Medulla oblongata (tissue), 1 donor: ENCODE results near the gene BCAR3.
"Not testable (repeated sequence)": the region's sequence is repeated elsewhere in the genome, so short reads cannot be mapped to it uniquely, and the experiment has no call there.

Source experiments
- DNase-seq: peaks from one replicate; pipeline ENCODE4 v3.0.0-alpha.2; 2015; ENCODE audit errors: extremely low spot score

Gene BCAR3

DNA sequence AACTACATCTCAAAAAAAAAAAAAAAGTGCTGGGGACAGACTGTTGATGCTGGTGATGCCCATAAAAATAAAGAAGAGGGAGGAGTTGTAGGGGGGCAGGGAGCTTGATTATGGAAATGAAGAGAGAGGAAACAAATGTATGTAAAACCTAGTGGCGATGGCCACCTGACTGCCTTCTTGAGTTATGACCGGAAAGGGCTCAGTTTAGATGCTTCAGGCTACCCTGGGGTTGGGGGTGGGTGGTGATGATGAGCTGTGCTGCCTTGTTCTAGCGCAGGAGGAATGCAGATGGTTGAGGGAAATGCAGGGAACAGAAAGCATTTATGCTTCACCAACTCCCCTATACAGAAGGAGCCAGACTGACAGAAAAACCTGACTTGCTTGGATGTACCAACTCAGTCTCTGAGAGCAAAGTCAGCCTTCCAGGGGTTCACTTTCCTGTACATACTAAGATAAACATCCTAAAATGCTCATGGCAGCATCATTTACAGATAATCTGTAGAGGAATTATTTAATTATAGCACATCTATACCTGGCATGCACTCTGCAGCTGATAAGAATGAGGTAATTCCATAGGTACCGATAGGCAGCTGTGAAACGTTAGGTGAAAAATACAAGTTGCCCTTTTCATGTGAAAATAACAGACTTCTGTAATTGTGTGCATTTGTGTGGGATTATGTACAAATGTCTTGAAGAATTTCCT lies 8.0 kb upstream of the BCAR3 start:
- DNase-seq = no peak

DNA sequence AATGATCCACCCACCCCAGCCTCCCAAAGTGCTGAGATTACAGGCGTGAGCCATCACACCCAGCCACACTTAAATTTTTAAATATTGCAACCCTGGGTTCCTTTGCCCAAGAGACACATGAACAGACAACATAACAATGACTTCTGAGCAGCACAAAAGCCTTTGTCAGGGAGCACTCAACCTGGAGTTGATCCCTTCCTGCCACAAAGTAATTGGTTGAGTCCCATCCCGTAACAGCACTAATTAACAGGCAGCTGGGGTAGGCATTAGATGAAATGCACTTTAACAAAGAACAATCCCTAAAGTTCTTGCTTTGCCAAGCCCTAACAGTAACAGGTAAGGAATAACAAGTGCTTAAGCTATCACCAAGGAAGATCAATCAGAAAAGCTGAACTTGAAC lies 5.9 kb upstream of the BCAR3 start:
- no peak for DNase-seq

DNA sequence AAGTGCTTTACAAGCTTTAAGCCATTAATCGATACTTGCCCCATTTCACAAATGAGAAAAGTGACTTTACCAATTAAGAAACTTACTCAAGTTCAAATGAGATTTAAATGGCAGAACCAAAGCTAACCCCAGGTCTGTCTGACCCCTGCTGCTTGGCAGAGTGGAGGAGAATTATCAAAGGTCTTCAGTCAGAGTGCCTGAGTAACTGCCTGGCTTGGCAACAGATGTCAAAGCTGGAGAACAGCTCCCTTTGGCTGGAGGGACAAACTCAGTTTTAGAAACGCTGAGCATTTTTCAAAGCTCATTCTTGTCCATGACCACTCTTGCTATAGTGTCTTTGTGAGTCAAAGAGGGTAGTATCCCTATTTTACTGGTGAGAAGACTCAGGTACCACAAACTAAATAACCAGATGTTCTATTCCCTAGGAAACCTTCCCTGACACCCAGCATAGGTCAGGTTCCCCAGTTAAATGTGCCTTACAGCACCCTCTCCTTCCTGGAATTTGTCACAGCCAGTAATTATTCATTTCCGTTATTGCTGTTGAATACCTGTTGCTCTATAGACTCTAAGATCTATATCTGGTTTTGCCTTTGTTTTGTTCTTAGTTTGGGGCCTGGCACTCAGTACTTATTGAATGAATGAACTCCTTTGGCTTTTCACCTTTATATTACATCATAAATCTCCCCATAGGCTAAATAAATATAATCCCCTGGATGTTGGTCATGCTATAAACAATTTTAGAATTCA lies 5.0 kb upstream of the BCAR3 start:
- DNase-seq = no peak

DNA sequence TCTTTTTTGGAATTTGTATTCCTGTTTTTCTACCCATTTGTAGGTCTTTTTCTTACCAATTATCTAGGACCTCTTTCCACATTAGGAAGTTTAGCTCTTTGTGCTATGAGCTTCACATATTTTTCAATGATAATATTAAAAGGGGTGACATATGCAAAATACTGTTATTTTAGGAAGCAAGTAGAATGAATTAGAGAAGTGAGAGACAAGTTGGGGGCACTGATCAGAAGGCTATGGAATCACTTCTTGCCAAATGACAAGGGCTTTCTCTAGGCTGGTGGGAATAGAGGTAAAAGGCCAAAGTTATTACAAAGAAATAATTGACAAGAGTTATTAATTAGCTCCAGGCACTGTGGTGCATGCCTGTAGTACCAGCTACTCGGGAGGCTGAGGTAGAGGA lies 4.3 kb upstream of the BCAR3 start:
- no peak for DNase-seq

DNA sequence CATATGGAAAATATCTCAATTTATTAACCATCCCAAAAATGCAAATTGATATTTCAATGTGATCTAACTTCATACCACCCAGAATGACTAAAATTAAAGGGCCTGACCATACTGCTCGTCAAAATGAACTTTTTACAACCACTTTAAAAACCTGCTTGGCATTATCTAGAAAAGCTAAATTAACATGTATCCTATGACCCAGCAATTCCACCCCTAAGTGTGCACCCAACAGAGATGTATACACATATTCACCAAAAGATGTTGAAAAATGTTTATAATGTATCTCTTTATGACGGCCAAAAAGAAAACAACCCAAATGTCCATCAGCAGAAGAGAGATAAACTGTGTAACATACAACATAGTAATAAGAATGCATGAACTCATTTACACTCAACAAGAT lies 1.6 kb upstream of the BCAR3 start:
- DNase-seq = no peak

DNA sequence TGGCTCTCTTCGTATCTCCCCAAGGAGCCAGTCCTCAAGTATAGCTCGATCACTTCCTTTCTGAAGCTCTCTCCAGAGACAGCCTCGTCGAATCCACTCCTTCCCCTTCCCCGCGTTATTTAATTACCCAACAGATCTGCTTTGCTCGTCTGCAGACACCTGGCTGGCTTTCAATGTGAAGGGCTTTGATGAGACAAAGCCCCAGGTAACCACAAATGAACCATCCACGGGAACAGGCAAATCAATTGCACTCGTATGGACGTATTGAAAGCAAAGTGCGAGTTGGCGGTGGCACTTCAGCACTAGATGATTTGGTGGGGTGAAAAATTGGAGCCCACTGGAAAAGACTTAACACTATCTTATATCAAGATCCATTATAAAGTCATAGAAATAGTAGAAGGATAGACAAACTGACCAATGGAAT lies 364 bp upstream of the BCAR3 start:
- no peak for DNase-seq

DNA sequence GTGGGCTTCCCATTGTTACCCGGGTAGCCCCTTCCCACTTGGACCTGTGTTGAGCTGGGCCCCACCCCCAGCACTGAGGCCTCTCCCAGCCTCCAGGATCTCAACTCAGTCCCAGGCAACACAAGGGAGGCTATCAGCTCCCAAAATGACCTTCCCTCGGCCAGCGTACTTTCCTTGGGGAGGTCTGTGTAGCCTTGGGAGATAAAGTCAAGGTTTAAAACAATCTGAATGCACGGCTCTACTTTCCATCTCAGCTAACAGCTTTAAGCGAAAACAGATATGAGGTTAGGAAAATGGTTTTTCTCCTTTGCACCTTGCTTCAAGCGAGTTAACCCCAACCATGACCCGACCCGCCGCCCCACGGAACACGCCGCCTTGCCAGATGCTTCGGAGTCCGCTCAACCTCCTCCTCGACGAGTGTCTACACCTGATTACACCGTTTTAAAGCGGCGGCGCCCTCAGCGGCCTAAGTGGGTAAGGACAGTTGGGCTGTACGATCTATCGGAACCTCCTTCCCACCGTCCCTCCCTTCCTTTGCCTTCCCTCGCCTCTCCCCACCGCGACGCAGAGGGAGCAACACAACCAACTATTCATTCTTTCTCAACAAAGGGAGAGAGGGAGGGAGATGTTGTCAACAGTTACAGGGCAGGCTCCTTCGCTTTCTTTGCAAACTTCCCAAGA lies 1.1 kb downstream of the BCAR3 start:
- peak; percentile 92 for DNase-seq

DNA sequence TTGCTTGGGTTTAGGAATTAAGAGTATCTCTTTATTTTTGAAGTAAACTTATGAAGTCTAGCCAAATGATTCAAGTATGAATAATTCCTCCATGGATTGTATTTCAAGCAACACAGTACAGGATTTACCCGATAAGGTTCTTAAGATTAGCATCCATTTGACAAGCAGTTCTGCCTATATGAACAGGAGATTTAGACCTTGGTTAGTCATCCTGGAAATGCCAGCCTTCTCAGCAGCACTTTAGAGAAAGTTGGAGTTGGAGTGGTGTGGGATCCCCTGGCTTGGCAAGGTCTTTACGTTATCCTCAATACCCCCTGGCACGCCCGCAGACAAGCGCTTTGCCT lies 1.6 kb downstream of the BCAR3 start:
- DNase-seq = no peak

DNA sequence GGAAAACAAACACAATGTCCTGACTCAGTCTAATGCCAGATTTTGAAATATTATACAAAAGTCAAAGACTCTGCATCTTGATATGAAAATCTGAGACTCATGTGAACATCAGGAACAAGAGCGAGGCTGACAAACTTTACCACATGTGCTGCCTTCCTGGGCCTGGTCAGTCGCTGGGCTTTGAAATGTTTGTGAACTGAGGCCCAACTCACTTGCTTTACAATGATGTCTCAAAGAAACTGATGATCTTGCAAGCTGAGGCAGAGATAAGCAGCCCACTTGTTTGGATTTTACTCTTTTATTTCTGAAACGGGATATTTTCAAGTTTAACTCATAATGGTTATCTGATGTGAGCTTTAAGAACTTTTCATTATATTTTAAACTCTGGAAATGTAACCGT lies 2.1 kb downstream of the BCAR3 start:
- DNase-seq = no peak

DNA sequence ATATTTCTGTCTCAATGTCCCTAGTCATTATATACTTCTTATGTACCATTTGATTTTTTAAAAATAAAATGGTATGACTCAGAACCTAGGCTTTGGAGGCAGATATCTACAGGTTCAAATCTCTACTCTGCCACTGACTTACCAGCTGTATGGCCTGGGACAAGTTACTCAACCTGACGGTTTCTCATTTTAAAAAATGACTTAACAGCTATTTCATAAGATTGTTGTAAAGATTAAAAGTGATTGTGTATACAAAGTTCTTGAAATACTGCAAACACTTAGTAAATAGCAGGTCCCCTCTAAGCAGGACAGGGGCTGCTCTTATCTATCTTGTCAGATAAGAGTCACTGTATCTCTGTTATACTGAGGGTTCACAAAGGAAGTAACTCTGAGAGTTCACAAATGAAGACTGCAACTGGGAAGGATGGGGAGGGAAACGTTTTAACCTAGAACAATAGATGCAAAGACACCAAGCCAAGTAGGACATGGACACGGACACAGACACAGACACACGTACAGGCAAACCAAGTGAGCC lies 2.6 kb downstream of the BCAR3 start:
- no peak for DNase-seq

DNA sequence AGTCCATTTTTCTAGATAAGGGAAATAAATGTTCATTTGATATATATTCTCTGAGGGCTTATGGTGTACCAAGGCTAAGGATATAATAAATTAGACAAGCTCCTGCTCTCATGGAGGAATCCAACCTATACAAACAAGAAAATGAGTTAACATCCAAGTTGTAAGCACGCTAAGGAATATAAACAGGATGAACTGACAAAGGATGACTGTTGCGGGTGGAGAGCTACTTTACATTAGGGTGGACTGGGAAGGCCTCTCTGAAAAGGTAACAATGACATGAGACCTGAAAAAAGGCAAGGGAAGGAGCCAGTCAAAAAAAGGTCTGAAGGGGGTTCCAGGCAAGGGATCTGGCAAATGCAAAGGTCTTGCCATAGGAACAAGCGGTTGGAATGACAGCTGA lies 3.1 kb downstream of the BCAR3 start:
- no peak for DNase-seq

DNA sequence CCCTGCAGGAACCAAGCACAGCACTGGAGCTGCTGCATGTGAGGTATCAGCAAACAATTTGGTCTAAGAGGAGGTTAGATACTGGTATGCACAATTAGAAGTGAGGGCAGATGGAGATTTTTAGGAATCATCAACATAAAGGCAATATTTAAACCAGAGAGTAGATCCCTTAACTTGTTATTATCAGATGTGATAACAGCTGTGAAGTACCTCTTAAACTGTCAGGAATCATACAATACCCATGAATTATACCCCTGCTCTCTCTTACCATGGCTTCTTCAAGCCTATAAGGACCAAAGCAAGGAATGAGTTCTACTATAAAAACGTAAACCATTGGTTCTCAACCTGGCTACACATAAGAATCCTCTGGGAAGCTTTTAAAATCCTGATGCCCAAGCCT lies 3.9 kb downstream of the BCAR3 start:
- no peak for DNase-seq

DNA sequence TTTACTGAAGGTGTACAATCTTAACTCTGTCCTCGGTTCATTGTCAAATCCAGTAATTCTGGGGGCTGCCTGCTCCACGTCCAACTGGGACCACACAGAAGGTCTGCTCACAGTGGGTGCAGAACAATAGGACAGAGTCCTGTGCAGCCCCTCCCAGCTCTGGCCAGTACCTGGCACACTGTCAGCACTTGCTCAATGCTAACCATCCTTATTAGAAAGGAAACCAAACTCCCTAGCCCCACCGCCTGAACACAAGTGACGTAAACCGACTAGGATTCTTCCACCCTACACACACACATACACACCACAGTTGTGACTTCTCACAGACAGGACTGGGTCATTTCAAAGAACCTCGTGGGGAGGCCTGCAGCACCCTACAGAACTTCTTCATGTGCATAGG lies 5.2 kb downstream of the BCAR3 start:
- no peak for DNase-seq

DNA sequence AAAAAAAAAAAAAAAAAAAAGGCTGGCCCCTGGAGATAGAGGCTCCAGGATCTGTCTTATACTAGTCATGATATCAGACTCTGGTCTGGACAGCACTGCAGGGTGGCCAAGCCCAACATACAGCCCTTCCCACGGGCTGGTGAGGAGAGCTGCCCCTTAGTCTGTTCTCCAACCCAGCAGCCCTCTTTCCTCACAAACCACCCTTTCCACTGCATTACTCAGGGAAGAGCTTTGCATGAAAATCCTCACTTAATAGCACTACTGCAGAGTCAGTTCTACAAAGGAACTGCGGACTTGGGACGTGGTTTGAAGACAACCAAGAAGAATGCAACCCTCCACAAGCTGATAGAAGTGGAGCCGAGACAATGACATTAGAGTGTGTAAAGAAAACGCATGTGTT lies 5.7 kb downstream of the BCAR3 start:
- DNase-seq = no peak

DNA sequence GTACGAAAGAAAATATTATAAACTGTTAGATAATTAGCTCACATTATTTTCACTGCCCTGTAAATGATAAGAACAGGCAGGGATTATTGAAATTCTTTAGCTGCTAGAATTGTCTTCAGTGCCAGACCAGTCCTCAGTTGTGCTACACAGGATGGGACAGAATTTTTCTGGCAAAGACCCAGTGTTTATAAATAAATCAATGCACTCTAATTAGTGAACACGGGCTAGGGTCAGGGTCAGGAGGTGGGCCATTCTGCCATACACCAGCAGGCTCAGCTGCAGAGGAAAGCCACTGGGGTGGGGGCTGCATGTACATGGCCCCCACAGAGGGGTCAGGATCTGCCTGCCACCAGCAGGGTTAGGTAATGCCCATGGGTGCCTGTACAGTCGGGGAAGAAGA lies 6.4 kb downstream of the BCAR3 start:
- no peak for DNase-seq

DNA sequence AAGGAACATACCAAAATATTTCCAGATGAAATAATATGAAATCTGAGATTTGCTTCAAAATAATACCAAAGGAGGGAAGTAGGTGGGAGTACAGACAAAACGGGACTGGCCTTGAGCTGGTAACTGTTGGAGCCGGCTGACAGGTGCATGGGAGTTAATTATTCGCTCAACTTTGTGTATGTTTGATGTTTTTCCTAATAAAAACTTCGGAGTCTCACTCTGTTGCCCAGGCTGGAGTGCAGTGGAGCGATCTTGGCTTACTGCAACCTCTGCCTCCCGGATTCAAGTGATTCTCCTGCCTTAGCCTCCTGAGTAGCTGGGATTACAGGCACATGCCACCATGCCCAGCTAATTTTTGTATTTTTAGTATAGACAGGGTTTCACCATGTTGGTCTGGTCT lies 7.6 kb downstream of the BCAR3 start:
- DNase-seq = not testable (repeated sequence)

DNA sequence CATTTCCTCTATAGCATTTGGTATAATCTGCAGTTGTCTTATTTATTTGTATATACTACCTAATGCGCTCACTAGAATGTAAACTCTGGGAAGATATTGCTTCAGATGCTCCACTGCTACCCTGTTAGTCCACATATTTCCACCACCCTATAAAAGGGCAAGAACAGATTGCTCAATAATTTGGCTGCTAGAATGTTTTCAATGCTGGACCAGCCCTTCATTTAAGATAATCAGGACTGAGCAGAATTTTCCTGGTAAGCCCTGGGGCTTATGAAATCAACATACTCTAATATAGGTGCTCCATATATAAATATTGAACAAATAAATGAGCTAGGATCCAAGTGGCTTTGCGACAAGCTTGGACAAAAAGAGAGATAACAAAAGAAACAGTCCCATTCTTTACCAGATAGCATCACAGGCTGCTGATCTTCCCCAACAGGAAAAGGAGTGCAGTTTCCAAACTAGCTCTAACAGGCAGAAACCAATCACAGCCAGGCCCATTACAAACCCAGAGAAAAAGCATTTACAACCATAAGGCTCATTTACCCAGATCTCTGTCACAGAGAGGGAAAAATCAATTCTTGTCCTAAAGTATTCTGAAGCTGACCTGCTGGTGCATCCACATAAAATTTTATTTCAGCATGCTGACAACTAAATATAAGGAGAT lies 8.3 kb downstream of the BCAR3 start:
- no peak for DNase-seq

DNA sequence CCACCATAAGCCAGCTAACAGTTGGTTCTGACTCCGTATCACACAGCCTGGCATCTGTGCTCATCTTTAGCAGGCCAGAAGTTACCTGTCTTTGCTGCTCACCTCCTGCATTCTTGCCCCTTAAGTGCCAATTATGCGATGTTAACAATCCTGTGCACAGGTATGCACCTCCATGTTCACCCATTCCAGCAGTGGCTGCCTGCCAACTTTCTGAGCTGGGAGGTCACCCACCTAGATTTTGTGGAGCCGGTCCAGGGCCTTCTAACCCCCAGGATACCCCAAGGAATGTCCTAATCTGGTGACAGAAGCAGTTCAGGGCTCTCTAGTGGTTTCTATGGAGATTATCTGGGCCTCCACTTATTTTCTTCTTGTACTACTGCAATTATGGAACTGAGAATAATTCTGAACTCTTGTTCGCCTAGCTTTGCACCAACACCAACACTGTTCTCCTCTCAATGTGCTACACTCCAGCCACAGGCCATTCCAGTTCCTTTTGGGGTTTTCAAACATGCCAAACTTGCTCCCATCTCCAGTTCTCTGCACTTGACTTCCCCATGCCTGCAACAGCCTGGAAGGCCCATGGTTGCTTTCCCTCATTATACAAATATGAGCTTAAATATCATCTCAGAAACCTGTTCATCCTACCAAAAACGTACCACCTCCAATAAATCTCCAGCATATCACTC lies 9.0 kb downstream of the BCAR3 start:
- no peak for DNase-seq

DNA sequence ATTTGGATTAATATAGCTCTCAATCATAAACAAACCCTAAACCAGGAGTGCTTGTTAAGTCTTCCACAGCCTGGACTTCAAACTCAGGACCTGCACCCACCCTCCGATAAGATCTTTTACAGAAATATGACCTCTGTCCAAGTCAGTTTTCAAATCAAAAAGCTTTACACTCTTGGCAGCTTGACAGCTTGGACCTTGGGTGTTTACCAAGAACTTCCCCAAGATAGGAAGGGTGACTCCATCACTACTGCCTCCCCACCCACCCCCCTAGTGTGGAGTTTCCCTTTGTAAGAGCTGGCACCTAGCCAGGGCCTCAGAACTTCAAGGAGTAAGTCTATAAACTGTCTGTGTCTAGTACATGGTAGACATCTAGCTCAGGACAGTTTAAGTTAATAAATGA lies 9.6 kb downstream of the BCAR3 start:
- DNase-seq = peak; percentile 50

DNA sequence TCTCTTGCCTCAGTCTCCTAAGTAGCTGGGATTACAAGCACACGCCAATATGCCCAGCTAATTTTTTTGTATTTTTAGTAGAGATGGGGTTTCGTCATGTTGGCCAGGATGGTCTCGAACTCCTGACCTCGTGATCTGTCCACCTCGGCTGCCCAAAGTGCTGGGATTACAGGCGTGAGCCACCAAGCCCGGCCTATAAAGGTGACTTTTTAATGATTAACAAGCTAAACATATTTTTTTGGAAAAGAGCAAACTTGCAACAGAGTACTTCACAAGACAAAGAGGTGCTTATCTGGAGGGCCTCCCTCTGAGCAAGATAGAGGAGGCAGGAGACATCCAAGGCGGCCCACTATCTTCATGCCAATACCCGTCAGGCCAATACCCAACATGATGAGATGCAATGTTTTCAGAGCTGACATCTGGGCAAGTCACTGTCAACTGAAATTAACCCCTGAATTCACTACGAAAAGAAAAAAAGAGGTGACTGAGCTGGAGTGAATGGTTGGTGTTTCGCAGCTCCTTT lies 10.5 kb downstream of the BCAR3 start:
- DNase-seq = no peak

DNA sequence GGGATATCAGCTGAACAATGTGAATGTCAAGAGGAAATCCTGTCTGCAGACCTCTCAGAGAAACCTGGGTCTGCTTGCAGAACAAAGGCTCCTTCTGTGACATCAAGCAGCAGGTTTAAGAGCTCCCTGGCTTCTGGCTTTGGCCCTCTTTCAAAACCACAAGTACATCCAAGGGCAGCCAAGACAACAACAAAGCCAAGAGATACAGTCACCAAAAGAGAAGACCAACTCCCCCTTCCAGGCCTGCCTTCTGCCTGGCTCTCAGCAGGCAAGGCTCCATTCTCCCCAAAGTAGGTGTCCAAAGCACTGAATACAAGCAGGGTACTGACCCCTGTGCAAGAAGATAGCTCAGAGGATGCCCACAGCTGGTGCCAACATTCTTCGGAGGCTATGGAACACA lies 11.5 kb downstream of the BCAR3 start:
- DNase-seq = peak; percentile 67

DNA sequence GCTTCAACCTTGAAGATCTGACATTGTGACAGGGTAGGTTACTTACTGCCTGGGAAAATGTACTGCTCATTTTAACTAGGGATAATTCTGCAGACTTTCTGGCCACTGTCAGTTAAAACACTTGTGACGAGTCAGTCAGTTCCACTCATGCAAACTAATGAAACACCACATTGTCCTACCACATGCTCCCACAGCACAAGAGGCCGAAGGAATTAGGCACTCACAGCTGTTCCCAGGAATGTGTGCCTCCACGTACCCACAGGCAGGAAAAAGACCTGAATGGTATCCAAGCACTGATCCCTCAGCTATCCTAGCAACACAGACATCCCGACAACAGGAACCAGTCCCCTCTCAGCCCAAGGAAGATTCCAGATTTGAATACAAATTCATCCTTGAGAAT lies 12.3 kb downstream of the BCAR3 start:
- DNase-seq = peak; percentile 79
